ENCODE results near the gene CFAP299.

Gene CFAP299

DNA sequence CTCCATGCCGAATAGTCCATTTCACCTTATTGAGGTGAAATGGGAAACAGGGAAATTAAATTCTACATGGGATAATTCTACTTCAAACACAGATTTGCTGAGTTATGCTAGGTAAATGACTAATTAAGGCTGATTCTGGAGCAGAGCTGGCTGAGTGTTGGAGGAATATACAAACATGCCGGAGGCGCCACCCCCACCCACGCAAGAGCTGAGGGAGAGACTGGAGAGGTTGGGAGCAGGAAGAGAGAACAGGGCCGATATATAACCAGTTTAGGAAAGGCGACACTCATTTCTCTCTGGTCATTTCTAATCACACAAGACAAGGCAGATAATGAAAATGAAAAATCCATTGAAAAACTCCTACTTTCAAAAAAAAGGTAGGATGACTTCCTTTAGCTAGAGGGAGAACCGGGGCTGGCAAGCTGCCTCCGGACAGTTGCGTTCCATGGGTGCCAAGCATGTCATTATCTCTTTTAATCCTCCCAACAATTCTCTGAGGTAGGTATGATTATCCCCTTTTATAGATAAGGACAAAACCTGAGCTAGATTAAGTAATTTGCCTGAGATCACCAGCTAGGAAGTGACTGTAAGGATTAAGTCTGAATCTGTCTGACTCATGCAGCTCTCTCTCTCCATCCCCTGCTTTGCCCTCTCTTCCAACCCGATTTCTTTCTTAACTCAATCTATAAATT lies 27.6 kb upstream of the CFAP299 start:
- H3K27me3 ChIP-seq (replicated peaks; ENCODE audit: insufficient read depth, low read length), result no peaks in the 10 kb centered on the region
- no peaks in the 10 kb centered on the region for H4K20me1 ChIP-seq (ENCODE audit: insufficient read depth, low read length)
- H3K4me1 ChIP-seq (ENCODE audit: low read length), result no peaks in the 10 kb centered on the region
- no peak for TF ChIP-seq EZH2phosphoT487 (IDR thresholded peaks at IDR 0.05; ENCODE audit: low read length)
- no peak for TF ChIP-seq EZH2 (optimal IDR thresholded peaks at IDR 0.05; ENCODE audit: low read depth, low read length)
- TF ChIP-seq, protein P1, sequence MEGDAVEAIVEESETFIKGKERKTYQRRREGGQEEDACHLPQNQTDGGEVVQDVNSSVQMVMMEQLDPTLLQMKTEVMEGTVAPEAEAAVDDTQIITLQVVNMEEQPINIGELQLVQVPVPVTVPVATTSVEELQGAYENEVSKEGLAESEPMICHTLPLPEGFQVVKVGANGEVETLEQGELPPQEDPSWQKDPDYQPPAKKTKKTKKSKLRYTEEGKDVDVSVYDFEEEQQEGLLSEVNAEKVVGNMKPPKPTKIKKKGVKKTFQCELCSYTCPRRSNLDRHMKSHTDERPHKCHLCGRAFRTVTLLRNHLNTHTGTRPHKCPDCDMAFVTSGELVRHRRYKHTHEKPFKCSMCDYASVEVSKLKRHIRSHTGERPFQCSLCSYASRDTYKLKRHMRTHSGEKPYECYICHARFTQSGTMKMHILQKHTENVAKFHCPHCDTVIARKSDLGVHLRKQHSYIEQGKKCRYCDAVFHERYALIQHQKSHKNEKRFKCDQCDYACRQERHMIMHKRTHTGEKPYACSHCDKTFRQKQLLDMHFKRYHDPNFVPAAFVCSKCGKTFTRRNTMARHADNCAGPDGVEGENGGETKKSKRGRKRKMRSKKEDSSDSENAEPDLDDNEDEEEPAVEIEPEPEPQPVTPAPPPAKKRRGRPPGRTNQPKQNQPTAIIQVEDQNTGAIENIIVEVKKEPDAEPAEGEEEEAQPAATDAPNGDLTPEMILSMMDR (IDR thresholded peaks at IDR 0.05; ENCODE audit: low read length), result no peak
- H3K9me3 ChIP-seq (replicated peaks; ENCODE audit: insufficient read depth, low read length), result no peaks in the 10 kb centered on the region
- H3F3A ChIP-seq (ENCODE audit: insufficient read depth, low read length), result no peaks in the 10 kb centered on the region
- no peaks in the 10 kb centered on the region for H3K79me2 ChIP-seq (ENCODE audit: low read length)
- no peak overlapping the region for H2AFZ ChIP-seq (ENCODE audit: low read length)
- no peak overlapping the region for H3K4me2 ChIP-seq (ENCODE audit: low read depth, low read length)
- no peak for DNase-seq
- no peaks in the 10 kb centered on the region for H3K36me3 ChIP-seq (replicated peaks; ENCODE audit: insufficient read depth, low read length)
- H3K27ac ChIP-seq (ENCODE audit: low read length), result no peak overlapping the region
- no peak overlapping the region for H3K4me3 ChIP-seq (ENCODE audit: low read length)
- no peak overlapping the region for H3K9ac ChIP-seq (ENCODE audit: low read length)
- no peaks in the 10 kb centered on the region for H3K9me2 ChIP-seq (replicated peaks; ENCODE audit: insufficient read depth, low read length)

DNA sequence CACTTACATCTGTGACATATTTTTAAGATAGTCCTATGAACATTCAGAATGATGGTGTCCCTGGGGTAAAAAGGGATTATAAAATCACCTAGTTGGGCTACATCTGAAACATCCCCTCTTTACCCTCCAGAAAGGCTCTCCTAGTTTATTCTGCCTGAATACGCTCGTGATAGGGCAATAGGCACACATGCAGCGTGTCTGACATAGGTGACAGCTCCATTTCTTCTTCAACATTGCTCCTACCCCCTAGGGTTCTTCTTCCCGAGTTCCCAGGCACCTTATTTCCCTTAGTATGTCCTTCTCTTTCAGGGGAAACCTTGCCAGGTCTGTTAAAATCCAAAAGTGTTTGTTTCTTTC lies 27.1 kb upstream of the CFAP299 start:
- H3K4me2 ChIP-seq (ENCODE audit: low read depth, low read length), result no peak overlapping the region
- H3K27ac ChIP-seq (ENCODE audit: low read length), result no peak overlapping the region
- no peaks in the 10 kb centered on the region for H3K36me3 ChIP-seq (replicated peaks; ENCODE audit: insufficient read depth, low read length)
- no peak overlapping the region for H3K9ac ChIP-seq (ENCODE audit: low read length)
- no peaks in the 10 kb centered on the region for H3K9me2 ChIP-seq (replicated peaks; ENCODE audit: insufficient read depth, low read length)
- no peaks in the 10 kb centered on the region for H4K20me1 ChIP-seq (ENCODE audit: insufficient read depth, low read length)
- H3K9me3 ChIP-seq (replicated peaks; ENCODE audit: insufficient read depth, low read length), result no peaks in the 10 kb centered on the region
- no peak for TF ChIP-seq EZH2 (optimal IDR thresholded peaks at IDR 0.05; ENCODE audit: low read depth, low read length)
- TF ChIP-seq, protein P1 (IDR thresholded peaks at IDR 0.05; ENCODE audit: low read length), result no peak
- no peak for TF ChIP-seq EZH2phosphoT487 (IDR thresholded peaks at IDR 0.05; ENCODE audit: low read length)
- no peaks in the 10 kb centered on the region for H3F3A ChIP-seq (ENCODE audit: insufficient read depth, low read length)
- no peak overlapping the region for H3K4me3 ChIP-seq (ENCODE audit: low read length)
- no peaks in the 10 kb centered on the region for H3K79me2 ChIP-seq (ENCODE audit: low read length)
- no peaks in the 10 kb centered on the region for H3K4me1 ChIP-seq (ENCODE audit: low read length)
- H2AFZ ChIP-seq (ENCODE audit: low read length), result no peak overlapping the region
- no peak for DNase-seq
- H3K27me3 ChIP-seq (replicated peaks; ENCODE audit: insufficient read depth, low read length), result no peaks in the 10 kb centered on the region

DNA sequence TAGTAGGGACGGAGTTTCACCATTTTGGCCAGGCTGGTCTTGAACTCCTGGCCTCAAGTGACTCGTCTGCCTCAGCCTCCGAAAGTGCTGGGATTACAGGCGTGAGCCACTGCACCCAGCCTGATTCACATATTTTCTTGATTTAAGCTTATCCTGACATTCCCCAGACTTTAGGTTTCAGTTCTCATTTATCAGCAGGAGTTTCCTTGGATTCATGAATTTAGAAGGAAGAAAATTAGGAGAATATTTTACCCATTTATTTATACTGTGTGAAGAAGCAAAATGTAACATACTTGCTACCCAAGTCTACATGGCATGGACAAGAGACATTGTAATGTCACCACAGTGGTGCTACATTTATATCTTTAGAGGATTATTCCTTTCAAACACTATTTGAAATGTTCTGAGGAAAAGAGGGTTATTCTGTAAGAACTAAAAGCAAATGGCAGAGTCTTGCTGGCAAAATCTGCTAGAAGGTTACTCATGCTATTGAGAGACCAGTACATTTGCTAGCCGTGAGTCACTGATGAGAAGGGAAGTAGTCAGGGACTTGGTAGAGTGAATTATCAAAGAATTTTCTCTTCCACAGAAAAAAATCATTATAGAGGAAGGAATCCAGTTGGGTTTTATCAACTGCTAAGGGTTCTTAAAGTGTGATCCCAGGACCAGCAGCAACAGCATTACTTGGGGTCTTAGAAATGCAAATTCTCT lies 26.1 kb upstream of the CFAP299 start:
- Histone ChIP-seq H3K27me3 (replicated peaks; ENCODE audit: insufficient read depth, low read length) (no peaks in the 10 kb centered on the region), H4K20me1 (ENCODE audit: insufficient read depth, low read length) (no peaks in the 10 kb centered on the region), H3K9me3 (replicated peaks; ENCODE audit: insufficient read depth, low read length) (no peaks in the 10 kb centered on the region), H3K4me1 (ENCODE audit: low read length) (no peaks in the 10 kb centered on the region), H3K4me2 (ENCODE audit: low read depth, low read length) (no peak overlapping the region), H3K27ac (ENCODE audit: low read length) (no peak overlapping the region), H3K4me3 (ENCODE audit: low read length) (no peak overlapping the region), H3K9ac (ENCODE audit: low read length) (no peak overlapping the region), H3K79me2 (ENCODE audit: low read length) (no peaks in the 10 kb centered on the region), H3F3A (ENCODE audit: insufficient read depth, low read length) (no peaks in the 10 kb centered on the region), H3K36me3 (replicated peaks; ENCODE audit: insufficient read depth, low read length) (no peaks in the 10 kb centered on the region), H2AFZ (ENCODE audit: low read length) (no peak overlapping the region), H3K9me2 (replicated peaks; ENCODE audit: insufficient read depth, low read length) (no peaks in the 10 kb centered on the region)
- no peak for DNase-seq
- TF ChIP-seq, protein P1 (IDR thresholded peaks at IDR 0.05; ENCODE audit: low read length), result no peak
- TF ChIP-seq EZH2phosphoT487 (IDR thresholded peaks at IDR 0.05; ENCODE audit: low read length) (no peak), EZH2 (optimal IDR thresholded peaks at IDR 0.05; ENCODE audit: low read depth, low read length) (no peak)

All from MM.1S (cell line).